Esophagus muscularis mucosa (tissue), 2 donors: Measurements from ENCODE around the gene PHACTR3.

Experiments
- EP300 ChIP-seq: sonication (generic); formaldehyde crosslinking; IDR thresholded peaks from one replicate; pipeline ENCODE4 v1.6.1; 2017; ENCODE audit warnings: antibody characterized with exemption
- POLR2A ChIP-seq: fragments of 450-650 bp; IDR thresholded peaks from one replicate; pipeline ENCODE4 v1.6.1; 2017; ENCODE audit warnings: antibody characterized with exemption, moderate library complexity, mild to moderate bottlenecking, low read depth

DNA sequence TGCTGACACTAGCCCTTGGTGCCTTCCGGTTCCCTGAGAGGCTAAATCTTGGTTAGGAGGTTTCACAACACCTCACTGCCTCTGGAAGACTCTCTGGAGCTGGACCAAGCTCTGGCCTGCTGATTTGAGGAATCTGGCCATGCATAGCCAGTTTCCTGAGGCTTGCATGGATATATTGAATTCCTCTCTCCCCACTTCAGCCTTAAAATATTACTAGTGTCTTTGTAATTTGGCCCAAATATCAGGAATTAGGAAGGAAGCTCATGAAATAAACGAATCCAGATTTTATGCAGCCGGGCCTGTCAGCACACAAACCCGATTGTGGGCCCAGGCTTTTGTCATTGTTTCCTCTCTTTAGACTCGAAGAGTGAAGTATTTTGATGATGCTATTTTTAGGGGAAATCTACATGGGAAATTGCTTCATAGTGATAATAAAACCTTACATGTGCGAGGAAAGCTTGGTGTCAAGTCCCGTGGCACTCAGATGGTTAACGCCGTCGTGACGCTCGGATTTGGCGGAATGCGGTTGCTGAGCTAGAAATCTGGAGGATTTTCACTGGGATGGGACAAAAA, 144.4 kb downstream of the PHACTR3 start:
- TF ChIP-seq EP300, result no peak
- TF ChIP-seq POLR2A, result no peak
